ENCODE results near the gene GID8.

Gene GID8

GRCh38 chr20:62943396-62943795 lies 5.4 kb downstream of the GID8 start:
- no peak for DNase-seq (ENCODE audit: low read depth)

- no peak for DNase-seq (ENCODE audit: low read depth)
These were observed 6.2 kb downstream of the GID8 start for GRCh38 chr20:62944184-62944583.

GRCh38 chr20:62944746-62945145 lies 6.8 kb downstream of the GID8 start:
- DNase-seq (ENCODE audit: low read depth): no peak

GRCh38 chr20:62945771-62946339 lies 7.9 kb downstream of the GID8 start:
- no peak for DNase-seq (ENCODE audit: low read depth)

- no peak for DNase-seq (ENCODE audit: low read depth)
These were observed 9.0 kb downstream of the GID8 start for GRCh38 chr20:62946918-62947317.

- DNase-seq (ENCODE audit: low read depth): no peak
These were observed 9.8 kb downstream of the GID8 start for GRCh38 chr20:62947532-62948300.

- DNase-seq (ENCODE audit: low read depth): no peak
These were observed 11.3 kb downstream of the GID8 start for GRCh38 chr20:62949153-62949821.

- no peak for DNase-seq (ENCODE audit: low read depth)
These were observed 12.0 kb downstream of the GID8 start for GRCh38 chr20:62949962-62950361.

- no peak for DNase-seq (ENCODE audit: low read depth)
These were observed 12.8 kb downstream of the GID8 start for GRCh38 chr20:62950741-62951140.

- DNase-seq (ENCODE audit: low read depth): no peak
These were observed 13.4 kb downstream of the GID8 start for GRCh38 chr20:62951143-62951895.

- no peak for DNase-seq (ENCODE audit: low read depth)
These were observed 14.0 kb downstream of the GID8 start for GRCh38 chr20:62951896-62952372.

- DNase-seq (ENCODE audit: low read depth): no peak
These were observed 14.5 kb downstream of the GID8 start, which contains the start of gene SLC17A9 for GRCh38 chr20:62952373-62952967. SLC17A9 (plus strand) TSS chr20:62952709; CDS start chr20:62952831, 122 bp downstream.

- no peak for DNase-seq (ENCODE audit: low read depth)
These were observed 15.3 kb downstream of the GID8 start for GRCh38 chr20:62952968-62953838.

GRCh38 chr20:62953839-62954703 lies 16.1 kb downstream of the GID8 start:
- DNase-seq (ENCODE audit: low read depth): peak; percentile 42

GRCh38 chr20:62955519-62956386 lies 17.8 kb downstream of the GID8 start:
- DNase-seq (ENCODE audit: low read depth): no peak

GRCh38 chr20:62956387-62957135 lies 18.6 kb downstream of the GID8 start:
- no peak for DNase-seq (ENCODE audit: low read depth)

GRCh38 chr20:62957136-62958117 lies 19.5 kb downstream of the GID8 start:
- no peak for DNase-seq (ENCODE audit: low read depth)

Measured in activated T-cell treated with anti-CD3 and anti-CD28 coated beads for 24 hours (primary cell).